Measurements from ENCODE around the gene CNTNAP2. TPM values are rescaled to one million over a fixed set of nuclear protein-coding genes. Genes with fewer than 3 reads are reported as not detected.
A peak's percentile ranks its signal among the peaks of the same experiment; 100 is the strongest.

The CNTNAP2 gene
- total and polyA plus RNA-seq, 2 of the 8 experiments (the other 6 are each of a cell fraction or from before 2014, with no cell fraction given): 27.9 to 71.0 TPM

DNA sequence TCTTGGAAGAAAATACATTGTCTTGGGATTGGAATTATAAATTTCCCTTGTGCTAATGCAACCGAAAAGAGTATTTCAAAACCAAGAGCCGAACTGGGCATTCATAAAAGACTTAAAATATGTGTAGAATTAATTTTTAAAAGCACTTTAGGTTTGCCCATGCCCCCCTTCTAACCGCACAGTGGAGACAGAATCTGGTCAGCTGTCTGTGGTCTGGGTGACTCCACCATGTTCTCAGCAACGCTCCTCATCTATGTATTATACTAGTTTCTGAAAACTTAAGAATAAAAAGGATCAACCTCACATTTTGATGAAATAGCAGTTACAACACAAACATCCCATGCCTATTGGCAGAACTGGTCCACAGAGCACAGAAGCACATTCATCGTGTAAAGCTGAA lies 2281.4 kb downstream of the CNTNAP2 start:
- Histone ChIP-seq H3K9ac (replicated peaks in 1 of 4; ENCODE audit: extremely low read depth in 1 of 4, low read depth in 3 of 4, low read length in 3 of 4) (no peak overlapping the region), H2BK12ac (ENCODE audit: low read depth, low read length) (no peak overlapping the region), H2BK15ac (ENCODE audit: low read length) (no peak overlapping the region), H3K14ac (ENCODE audit: insufficient read length) (no peak overlapping the region), H4K5ac (ENCODE audit: insufficient read length, low read depth, low read length) (peak overlapping the region; percentile 34), H3K56ac (replicated peaks; ENCODE audit: insufficient read length, low read depth, low read length) (no peak overlapping the region), H4K8ac (ENCODE audit: extremely low read depth, insufficient read depth, low read length) (no peak overlapping the region), H3K79me2 (ENCODE audit: control insufficient read depth in 1 of 2, insufficient read depth in 2 of 2, low read length in 2 of 2) (peaks cover 0 to 6% of the 10 kb centered on the region in 2 experiments; a peak in 2 of 4 replicates), H2BK5ac (ENCODE audit: low read depth, low read length) (no peak overlapping the region), H3K36me3 (ENCODE audit: control insufficient read depth in 2 of 4, insufficient read depth in 4 of 4, low read length in 3 of 4) (no peaks in the 10 kb centered on the region), H3K23ac (ENCODE audit: insufficient read length) (no peak overlapping the region), H2BK20ac (ENCODE audit: low read length) (no peak overlapping the region), H3K79me1 (ENCODE audit: low read depth, low read length) (no peaks in the 10 kb centered on the region), H3K4me3 (ENCODE audit: extremely low read depth in 1 of 4, insufficient read depth in 2 of 4, low read depth in 3 of 4, low read length in 4 of 4) (no peak overlapping the region), H3K18ac (ENCODE audit: extremely low read depth, low read length) (no peak overlapping the region; the same call in 1 of the 2 replicates), H3K4me2 (ENCODE audit: insufficient read depth in 1 of 2, low read depth in 2 of 2, low read length in 2 of 2) (0 out of 4 replicates have a peak overlapping the region, but pooled peaks of 1 of the 2 experiments have one; percentile 1), H3K4ac (replicated peaks; ENCODE audit: insufficient read length, low read depth, low read length) (no peak overlapping the region), H4K91ac (replicated peaks; ENCODE audit: insufficient read length, low read length) (no peak overlapping the region), H3K4me1 (replicated peaks in 1 of 4; ENCODE audit: control insufficient read depth in 3 of 4, insufficient read depth in 4 of 4, low read length in 3 of 4) (peaks cover 11 to 36% (median 25%) of the 10 kb centered on the region in 4 experiments), H2AK5ac (ENCODE audit: low read depth, low read length) (no peak overlapping the region), H2BK120ac (replicated peaks; ENCODE audit: low read depth, low read length) (peak overlapping the region; percentile 50), H3K9me3 (ENCODE audit: insufficient read depth in 2 of 2, low read depth in 1 of 2, low read length in 1 of 2) (no peaks in the 10 kb centered on the region), H2AFZ (ENCODE audit: low read length) (no peak overlapping the region), H4K20me1 (replicated peaks in 1 of 2; ENCODE audit: control insufficient read depth in 1 of 2, insufficient read depth in 2 of 2, low read length in 2 of 2) (no peaks in the 10 kb centered on the region), H3K27me3 (replicated peaks in 1 of 4; ENCODE audit: control insufficient read depth in 3 of 4, extremely low read depth in 1 of 4, insufficient read depth in 3 of 4, low read length in 3 of 4) (no peaks in the 10 kb centered on the region), H3K23me2 (ENCODE audit: low read depth, low read length) (no peaks in the 10 kb centered on the region), H3K27ac (ENCODE audit: low read depth, low read length) (no peak overlapping the region)
- no peak for TF ChIP-seq TBP (IDR thresholded peaks at IDR 0.05; ENCODE audit: low read depth, low read length)
- TF ChIP-seq, protein P1, sequence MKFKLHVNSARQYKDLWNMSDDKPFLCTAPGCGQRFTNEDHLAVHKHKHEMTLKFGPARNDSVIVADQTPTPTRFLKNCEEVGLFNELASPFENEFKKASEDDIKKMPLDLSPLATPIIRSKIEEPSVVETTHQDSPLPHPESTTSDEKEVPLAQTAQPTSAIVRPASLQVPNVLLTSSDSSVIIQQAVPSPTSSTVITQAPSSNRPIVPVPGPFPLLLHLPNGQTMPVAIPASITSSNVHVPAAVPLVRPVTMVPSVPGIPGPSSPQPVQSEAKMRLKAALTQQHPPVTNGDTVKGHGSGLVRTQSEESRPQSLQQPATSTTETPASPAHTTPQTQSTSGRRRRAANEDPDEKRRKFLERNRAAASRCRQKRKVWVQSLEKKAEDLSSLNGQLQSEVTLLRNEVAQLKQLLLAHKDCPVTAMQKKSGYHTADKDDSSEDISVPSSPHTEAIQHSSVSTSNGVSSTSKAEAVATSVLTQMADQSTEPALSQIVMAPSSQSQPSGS (IDR thresholded peaks at IDR 0.05; ENCODE audit: low read length): no peak
- no peak for TF ChIP-seq BACH1 (IDR thresholded peaks at IDR 0.05; ENCODE audit: low read length)
- no peak for TF ChIP-seq JUN (IDR thresholded peaks at IDR 0.05; ENCODE audit: low read depth, low read length)
- no peak for TF ChIP-seq TAF7 (optimal IDR thresholded peaks at IDR 0.05; ENCODE audit: borderline replicate concordance, low read depth, low read length)
- no peak for TF ChIP-seq EZH2 (IDR thresholded peaks at IDR 0.05; ENCODE audit: low read depth, low read length, severe bottlenecking)
- no peak for TF ChIP-seq RAD21 (IDR thresholded peaks at IDR 0.05 in 1 of 2, conservative IDR thresholded peaks at IDR 0.05 in 1 of 2; ENCODE audit: low read depth in 2 of 2, low read length in 2 of 2)
- no peak for TF ChIP-seq MAFK (IDR thresholded peaks at IDR 0.05; ENCODE audit: low read depth, low read length)
- TF ChIP-seq, protein P2, sequence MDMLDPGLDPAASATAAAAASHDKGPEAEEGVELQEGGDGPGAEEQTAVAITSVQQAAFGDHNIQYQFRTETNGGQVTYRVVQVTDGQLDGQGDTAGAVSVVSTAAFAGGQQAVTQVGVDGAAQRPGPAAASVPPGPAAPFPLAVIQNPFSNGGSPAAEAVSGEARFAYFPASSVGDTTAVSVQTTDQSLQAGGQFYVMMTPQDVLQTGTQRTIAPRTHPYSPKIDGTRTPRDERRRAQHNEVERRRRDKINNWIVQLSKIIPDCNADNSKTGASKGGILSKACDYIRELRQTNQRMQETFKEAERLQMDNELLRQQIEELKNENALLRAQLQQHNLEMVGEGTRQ (IDR thresholded peaks at IDR 0.05; ENCODE audit: low read length): no peak
- no peak for TF ChIP-seq KDM4A (IDR thresholded peaks at IDR 0.05; ENCODE audit: low read depth, low read length, severe bottlenecking)
- WGBS, 2 experiments (ENCODE audit: extremely low coverage in 1 of 2, insufficient coverage in 1 of 2, insufficient read length in 1 of 2, insufficient replicate concordance in 2 of 2, low coverage in 1 of 2, low lambda C conversion rate in 2 of 2, missing lambda C conversion rate in 1 of 2): 85% methylated on average over 5 of the region's 5 CpGs; no CpG with 5 or more reads in 1 of the 2 experiments
- FAIRE-seq (no peak), DNase-seq (ENCODE audit: low read depth in 1 of 2, low spot score in 2 of 2) (no peak)
- ChIA-PET CTCF (ENCODE audit: partially characterized antibody) (interaction anchor here (1.3 kb wide), 1 partner anchor 17 kb away, joined by 3 read pairs; no protein-coding TSS in a partner anchor), POLR2A (ENCODE audit: partially characterized antibody) (interaction anchor here (0.5 kb wide), 1 partner anchor 384 kb away, joined by 3 read pairs; no protein-coding TSS in a partner anchor)
